Central memory CD8-positive, alpha-beta T cell (primary cell): ENCODE measurements around the gene APCDD1.
"Not testable (repeated sequence)": the region's sequence is repeated elsewhere in the genome, so short reads cannot be mapped to it uniquely, and the experiment has no call there.

Experiments
- ATAC-seq: fragments of 150-1000 bp; cut with Tn5 transposase; replicated peaks from 2 replicates; pipeline ENCODE4 v1.10.0; 2022; ENCODE audit warnings: mild to moderate bottlenecking, moderate FRiP score, moderate number of reproducible peaks; ENCODE audit not compliant: poor library complexity, severe bottlenecking; ENCODE audit errors: extremely low read depth
- DNase-seq, 2 donors: peaks; one replicate each; pipeline ENCODE4 v3.0.0; 2021; ENCODE audit warnings: low spot score in 2 of 2
- H3K27ac Mint-ChIP-seq: one replicate; pipeline ENCODE4 v1.8.0; 2022; ENCODE audit warnings: low read depth, mild to moderate bottlenecking, moderate library complexity, mixed read lengths
- H3K27me3 Mint-ChIP-seq: one replicate; pipeline ENCODE4 v1.8.0; 2022; ENCODE audit warnings: mixed read lengths
- H3K36me3 Mint-ChIP-seq: one replicate; pipeline ENCODE4 v1.8.0; 2022; ENCODE audit warnings: mild to moderate bottlenecking, moderate library complexity, mixed read lengths; ENCODE audit not compliant: insufficient read depth
- H3K4me1 Mint-ChIP-seq: one replicate; pipeline ENCODE4 v1.8.0; 2022; ENCODE audit warnings: mixed read lengths
- H3K4me3 Mint-ChIP-seq: one replicate; pipeline ENCODE4 v1.8.0; 2022; ENCODE audit warnings: mild to moderate bottlenecking, moderate library complexity, mixed read lengths
- H3K9me3 Mint-ChIP-seq: one replicate; pipeline ENCODE4 v1.8.0; 2022; ENCODE audit warnings: mixed read lengths

APCDD1 gene

GRCh38 chr18:10490401-10491165 is 36.1 kb downstream of the APCDD1 start:
- H3K4me3 Mint-ChIP-seq, result no peak overlapping the region
- peaks cover 9% of the 10 kb centered on the region for H3K27me3 Mint-ChIP-seq
- peaks cover 10% of the 10 kb centered on the region for H3K4me1 Mint-ChIP-seq
- no peaks in the 10 kb centered on the region for H3K9me3 Mint-ChIP-seq
- H3K27ac Mint-ChIP-seq, result peak overlapping the region; percentile 42
- DNase-seq (peak; percentile 27 to 55), ATAC-seq (peak; percentile 96)
- peaks cover 2% of the 10 kb centered on the region for H3K36me3 Mint-ChIP-seq

- Mint-ChIP-seq H3K4me1 (peaks cover 8% of the 10 kb centered on the region), H3K4me3 (no peak overlapping the region), H3K9me3 (peaks cover 4% of the 10 kb centered on the region), H3K36me3 (no peaks in the 10 kb centered on the region), H3K27ac (no peak overlapping the region), H3K27me3 (peaks cover 43% of the 10 kb centered on the region)
- no peak for ATAC-seq
- no peak for DNase-seq
These were observed 41.5 kb downstream of the APCDD1 start for GRCh38 chr18:10495936-10496335.

- DNase-seq (no peak), ATAC-seq (no peak)
- Mint-ChIP-seq H3K4me3 (no peak overlapping the region), H3K27ac (no peak overlapping the region), H3K36me3 (no peaks in the 10 kb centered on the region), H3K27me3 (peaks cover 57% of the 10 kb centered on the region), H3K9me3 (peaks cover 4% of the 10 kb centered on the region), H3K4me1 (peaks cover 8% of the 10 kb centered on the region)
These were observed 42.8 kb downstream of the APCDD1 start for GRCh38 chr18:10497206-10497749.

- Mint-ChIP-seq H3K9me3 (peaks cover 4% of the 10 kb centered on the region), H3K4me1 (peaks cover 8% of the 10 kb centered on the region), H3K4me3 (no peak overlapping the region), H3K27me3 (peaks cover 76% of the 10 kb centered on the region), H3K36me3 (no peaks in the 10 kb centered on the region), H3K27ac (no peak overlapping the region)
- DNase-seq (no peak), ATAC-seq (no peak)
These were observed 44.8 kb downstream of the APCDD1 start for GRCh38 chr18:10499230-10499629.

GRCh38 chr18:10500038-10500437 is 45.6 kb downstream of the APCDD1 start:
- peaks cover 4% of the 10 kb centered on the region for H3K9me3 Mint-ChIP-seq
- H3K27me3 Mint-ChIP-seq, result peaks cover 81% of the 10 kb centered on the region
- H3K4me1 Mint-ChIP-seq, result peaks cover 8% of the 10 kb centered on the region
- H3K27ac Mint-ChIP-seq, result no peak overlapping the region
- H3K36me3 Mint-ChIP-seq, result no peaks in the 10 kb centered on the region
- H3K4me3 Mint-ChIP-seq, result no peak overlapping the region
- no peak for DNase-seq
- no peak for ATAC-seq

- H3K9me3 Mint-ChIP-seq, result peaks cover 4% of the 10 kb centered on the region
- H3K4me3 Mint-ChIP-seq, result no peak overlapping the region
- no peak for DNase-seq
- H3K36me3 Mint-ChIP-seq, result no peaks in the 10 kb centered on the region
- H3K4me1 Mint-ChIP-seq, result no peaks in the 10 kb centered on the region
- H3K27ac Mint-ChIP-seq, result no peak overlapping the region
- no peak for ATAC-seq
- H3K27me3 Mint-ChIP-seq, result peaks cover 47% of the 10 kb centered on the region
These were observed 50.3 kb downstream of the APCDD1 start for GRCh38 chr18:10504723-10505122.

- H3K27me3 Mint-ChIP-seq, result peaks cover 45% of the 10 kb centered on the region
- H3K27ac Mint-ChIP-seq, H3K4me1 Mint-ChIP-seq, H3K9me3 Mint-ChIP-seq, DNase-seq, H3K36me3 Mint-ChIP-seq, H3K4me3 Mint-ChIP-seq, ATAC-seq: not testable (repeated sequence)
These were observed 51.5 kb downstream of the APCDD1 start for GRCh38 chr18:10505892-10506291.

GRCh38 chr18:10508591-10508990 is 54.2 kb downstream of the APCDD1 start:
- H3K27ac Mint-ChIP-seq, result no peak overlapping the region

GRCh38 chr18:10511236-10511635 is 56.8 kb downstream of the APCDD1 start:
- Mint-ChIP-seq H3K36me3 (no peaks in the 10 kb centered on the region), H3K27ac (no peak overlapping the region), H3K9me3 (no peaks in the 10 kb centered on the region), H3K4me1 (no peaks in the 10 kb centered on the region), H3K4me3 (no peak overlapping the region), H3K27me3 (peaks cover 33% of the 10 kb centered on the region)
- ATAC-seq (no peak), DNase-seq (no peak)

More at GRCh38 chr18:10508591-10508990, 54.2 kb downstream of the APCDD1 start:
- Mint-ChIP-seq H3K4me1 (no peaks in the 10 kb centered on the region), H3K36me3 (no peaks in the 10 kb centered on the region), H3K4me3 (no peak overlapping the region), H3K9me3 (no peaks in the 10 kb centered on the region), H3K27me3 (peaks cover 32% of the 10 kb centered on the region)
- no peak for ATAC-seq
- no peak for DNase-seq

- Mint-ChIP-seq H3K36me3 (no peaks in the 10 kb centered on the region), H3K9me3 (no peaks in the 10 kb centered on the region), H3K4me1 (no peaks in the 10 kb centered on the region), H3K27ac (no peak overlapping the region), H3K27me3 (peaks cover 61% of the 10 kb centered on the region), H3K4me3 (no peak overlapping the region)
- DNase-seq, result no peak
- ATAC-seq, result no peak
These were observed 59.6 kb downstream of the APCDD1 start for GRCh38 chr18:10514082-10514481.

- DNase-seq (no peak), ATAC-seq (no peak)
- no peak overlapping the region for H3K4me3 Mint-ChIP-seq
- no peaks in the 10 kb centered on the region for H3K4me1 Mint-ChIP-seq
- no peaks in the 10 kb centered on the region for H3K9me3 Mint-ChIP-seq
- no peaks in the 10 kb centered on the region for H3K36me3 Mint-ChIP-seq
- no peak overlapping the region for H3K27ac Mint-ChIP-seq
- peaks cover 66% of the 10 kb centered on the region for H3K27me3 Mint-ChIP-seq
These were observed 60.2 kb downstream of the APCDD1 start for GRCh38 chr18:10514601-10515000.

GRCh38 chr18:10515456-10515855 is 61.0 kb downstream of the APCDD1 start:
- no peaks in the 10 kb centered on the region for H3K36me3 Mint-ChIP-seq
- H3K27me3 Mint-ChIP-seq, result peaks cover 72% of the 10 kb centered on the region
- DNase-seq (no peak), ATAC-seq (no peak)
- no peak overlapping the region for H3K4me3 Mint-ChIP-seq
- H3K27ac Mint-ChIP-seq, result no peak overlapping the region
- H3K4me1 Mint-ChIP-seq, result no peaks in the 10 kb centered on the region
- H3K9me3 Mint-ChIP-seq, result no peaks in the 10 kb centered on the region

GRCh38 chr18:10516078-10516477 is 61.6 kb downstream of the APCDD1 start:
- no peak overlapping the region for H3K27ac Mint-ChIP-seq
- no peak overlapping the region for H3K4me3 Mint-ChIP-seq
- DNase-seq, result no peak
- peaks cover 72% of the 10 kb centered on the region for H3K27me3 Mint-ChIP-seq
- no peaks in the 10 kb centered on the region for H3K36me3 Mint-ChIP-seq
- ATAC-seq, result no peak
- no peaks in the 10 kb centered on the region for H3K4me1 Mint-ChIP-seq
- no peaks in the 10 kb centered on the region for H3K9me3 Mint-ChIP-seq
